Measurements from ENCODE around the gene TP53I3.

GRCh38 chr2:24105816-24106215 is 21.2 kb upstream of the TP53I3 start:
- TF ChIP-seq CTCF (IDR thresholded peaks at IDR 0.05; ENCODE audit: low read depth, low read length) (no peak), POLR2A (IDR thresholded peaks at IDR 0.05; ENCODE audit: extremely low read depth, insufficient read length) (no peak), MAX (IDR thresholded peaks at IDR 0.05; ENCODE audit: low read depth, low read length) (no peak)

Measured in NB4 (cell line).